IPS-11a (cell line): ENCODE data around the gene NGEF.

Experiments used
- H3K4me3 ChIP-seq: one replicate; pipeline ENCODE4 v1.5.1; 2013; ENCODE audit warnings: low read depth, low read length, control low read depth

NGEF gene

GRCh38 chr2:233047206-233047605 is 34.1 kb upstream of the NGEF start:
- H3K4me3 ChIP-seq = no peak overlapping the region

- H3K4me3 ChIP-seq = no peak overlapping the region
These were observed 32.0 kb upstream of the NGEF start for GRCh38 chr2:233044974-233045605.

- H3K4me3 ChIP-seq = no peak overlapping the region
These were observed 29.5 kb upstream of the NGEF start for GRCh38 chr2:233042549-233042948.

GRCh38 chr2:233041722-233042323 is 28.8 kb upstream of the NGEF start:
- H3K4me3 ChIP-seq = no peak overlapping the region

GRCh38 chr2:233040571-233040970 is 27.5 kb upstream of the NGEF start:
- H3K4me3 ChIP-seq = no peak overlapping the region

- H3K4me3 ChIP-seq = no peak overlapping the region
These were observed 26.9 kb upstream of the NGEF start for GRCh38 chr2:233039846-233040530.

- H3K4me3 ChIP-seq = no peak overlapping the region
These were observed 26.3 kb upstream of the NGEF start for GRCh38 chr2:233039212-233039845.

- no peak overlapping the region for H3K4me3 ChIP-seq
These were observed 24.0 kb upstream of the NGEF start for GRCh38 chr2:233037078-233037477.

- H3K4me3 ChIP-seq = no peak overlapping the region
These were observed 23.2 kb upstream of the NGEF start for GRCh38 chr2:233036162-233036838.

- H3K4me3 ChIP-seq = no peak overlapping the region
These were observed 22.5 kb upstream of the NGEF start for GRCh38 chr2:233035426-233036161.

GRCh38 chr2:233034091-233034882 is 21.2 kb upstream of the NGEF start:
- no peak overlapping the region for H3K4me3 ChIP-seq

- H3K4me3 ChIP-seq = no peak overlapping the region
These were observed 20.6 kb upstream of the NGEF start for GRCh38 chr2:233033672-233034071.

- no peak within 1 kb of the TSS for H3K4me3 ChIP-seq
These were observed 19.7 kb upstream of the NGEF start, which contains the start of gene NEU2 for GRCh38 chr2:233032551-233033320. TSS of gene NEU2 (plus strand) at chr2:233032672. CDS start at chr2:233032672, 0 bp downstream.

GRCh38 chr2:233031556-233032500 is 18.8 kb upstream of the NGEF start:
- no peak overlapping the region for H3K4me3 ChIP-seq

GRCh38 chr2:233029321-233029720 is 16.3 kb upstream of the NGEF start:
- H3K4me3 ChIP-seq = no peak overlapping the region

GRCh38 chr2:233026198-233026813 is 13.2 kb upstream of the NGEF start:
- no peak overlapping the region for H3K4me3 ChIP-seq

GRCh38 chr2:233025706-233026105 is 12.7 kb upstream of the NGEF start:
- H3K4me3 ChIP-seq = no peak overlapping the region
